Limb (tissue), 2 donors: ENCODE measurements around the gene CHD6.

Source experiments
- DNase-seq, 2 donors: peaks; one replicate each; pipeline ENCODE4 v3.0.0-alpha.2; 2016; ENCODE audit errors: extremely low spot score in 2 of 2

Gene CHD6

DNA sequence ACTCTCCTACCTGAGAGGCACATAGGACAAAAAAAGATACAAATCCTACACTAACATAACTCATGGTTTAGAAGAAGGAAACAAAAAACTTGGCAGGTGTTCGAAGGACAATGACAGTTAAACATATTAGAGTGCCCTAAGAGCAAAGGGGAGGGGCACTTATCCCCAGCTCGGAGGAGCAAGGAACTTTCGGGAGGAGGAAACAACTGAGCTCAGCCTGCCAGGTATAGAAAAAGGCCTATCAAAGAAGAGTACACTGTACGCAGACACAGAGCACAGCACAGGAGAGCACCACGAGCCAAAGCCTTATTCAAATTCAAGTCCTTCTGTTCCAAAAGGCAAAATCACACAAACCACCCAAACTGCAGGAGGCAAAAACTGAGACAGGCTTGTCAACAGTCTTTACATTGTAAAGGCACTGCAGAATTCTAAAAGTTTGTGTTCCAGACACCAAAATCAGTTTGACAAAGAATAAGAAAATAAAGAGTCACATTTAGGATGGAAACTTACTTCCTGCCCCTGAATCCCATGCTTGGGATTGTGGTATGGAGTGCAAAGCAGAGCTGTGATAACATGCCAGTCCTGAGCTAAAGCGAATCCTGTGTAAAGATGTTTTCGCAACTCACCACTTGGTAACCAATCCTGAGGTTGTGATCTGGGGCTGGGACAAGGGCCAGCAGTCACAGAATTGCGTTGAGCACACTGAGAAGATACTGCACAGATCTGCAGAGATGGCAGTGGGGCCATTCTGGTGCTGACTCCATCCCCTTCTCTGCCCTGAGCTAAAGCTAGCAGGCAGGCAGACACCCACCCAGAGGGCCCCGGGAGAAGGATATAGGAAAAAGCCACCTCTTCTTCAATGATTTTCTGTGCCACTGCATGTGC, 108.6 kb downstream of the CHD6 start:
- DNase-seq: no peak

GRCh38 chr20:41508335-41508734, 109.8 kb downstream of the CHD6 start:
- no peak for DNase-seq

GRCh38 chr20:41507851-41508250, 110.3 kb downstream of the CHD6 start:
- DNase-seq: no peak

DNA sequence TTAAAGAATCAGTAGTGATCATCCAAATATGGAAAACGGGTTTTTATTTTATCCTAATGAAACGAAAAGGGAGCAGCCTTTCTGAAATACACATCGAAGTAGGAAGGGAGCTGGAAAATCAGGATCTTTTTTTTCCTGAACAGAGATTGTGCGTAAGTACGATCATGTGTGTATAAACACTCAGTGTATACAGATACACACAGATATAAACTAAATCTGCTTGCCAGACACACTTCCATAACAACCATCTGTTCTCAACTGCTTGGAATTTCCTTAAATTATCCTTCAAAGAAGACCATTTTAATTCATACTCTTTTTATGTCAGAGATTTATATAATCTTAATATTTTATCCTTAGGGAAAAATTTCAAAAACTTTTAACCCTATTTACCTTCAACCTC, 110.7 kb downstream of the CHD6 start:
- DNase-seq: no peak

- no peak for DNase-seq
Observed at GRCh38 chr20:41506192-41506915, 111.8 kb downstream of the CHD6 start.

GRCh38 chr20:41505184-41505583, 113.0 kb downstream of the CHD6 start:
- DNase-seq: no peak

GRCh38 chr20:41501376-41501775, 116.8 kb downstream of the CHD6 start:
- DNase-seq: no peak

GRCh38 chr20:41499961-41500725, 118.0 kb downstream of the CHD6 start:
- no peak for DNase-seq

- no peak for DNase-seq
Observed at GRCh38 chr20:41499064-41499463, 119.1 kb downstream of the CHD6 start.

DNA sequence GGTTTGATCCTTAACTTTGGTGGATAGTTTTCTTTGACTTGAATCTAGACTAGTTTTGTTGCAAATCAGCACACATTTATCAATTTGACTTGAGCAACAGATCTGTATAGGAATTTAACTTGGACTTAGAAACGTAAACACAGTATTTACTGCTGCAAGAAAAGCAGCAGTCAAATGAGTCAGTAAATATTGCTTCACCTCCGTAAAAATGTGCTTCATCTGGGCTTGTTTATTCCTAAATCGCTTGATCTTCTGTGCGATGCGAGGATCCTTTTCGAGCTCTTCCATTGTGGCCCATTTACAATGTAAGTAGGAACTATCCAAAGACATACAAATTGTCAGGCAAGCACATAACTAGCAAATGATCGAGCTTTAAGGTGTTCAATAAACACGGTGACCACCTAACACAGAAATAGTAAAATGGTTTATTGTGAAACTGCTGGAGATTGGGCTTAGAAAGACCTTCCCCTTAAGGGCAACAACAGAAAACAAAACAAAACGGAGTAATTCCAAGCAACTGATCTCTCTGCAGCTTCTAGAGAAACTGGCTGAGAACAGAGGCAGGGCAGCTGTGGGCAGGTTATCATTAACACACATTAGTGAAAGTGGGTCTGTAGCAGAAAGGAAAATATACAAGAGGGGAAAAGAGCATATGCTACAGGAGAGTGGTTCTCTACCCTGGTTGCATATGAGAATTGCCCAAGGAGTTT, 120.8 kb downstream of the CHD6 start:
- DNase-seq: no peak

DNA sequence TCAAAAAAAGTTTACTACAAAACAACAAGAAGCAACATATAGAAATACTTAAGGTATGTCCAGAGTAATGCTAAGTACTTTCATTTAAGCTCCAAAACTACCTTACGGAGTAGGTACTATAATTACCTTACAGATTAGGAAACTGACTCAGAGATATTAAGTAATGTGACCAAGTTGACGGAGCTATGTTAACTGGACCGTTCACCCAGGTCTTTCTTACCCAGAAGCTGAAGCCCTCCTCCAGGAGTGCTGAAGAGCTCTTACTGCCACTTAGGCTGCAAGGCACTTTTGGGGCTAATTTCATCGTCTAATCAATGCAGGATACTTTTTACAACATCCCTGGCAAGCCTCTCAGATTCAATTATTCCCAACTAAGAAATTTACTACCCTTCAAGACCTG, 123.7 kb downstream of the CHD6 start:
- DNase-seq: no peak

DNA sequence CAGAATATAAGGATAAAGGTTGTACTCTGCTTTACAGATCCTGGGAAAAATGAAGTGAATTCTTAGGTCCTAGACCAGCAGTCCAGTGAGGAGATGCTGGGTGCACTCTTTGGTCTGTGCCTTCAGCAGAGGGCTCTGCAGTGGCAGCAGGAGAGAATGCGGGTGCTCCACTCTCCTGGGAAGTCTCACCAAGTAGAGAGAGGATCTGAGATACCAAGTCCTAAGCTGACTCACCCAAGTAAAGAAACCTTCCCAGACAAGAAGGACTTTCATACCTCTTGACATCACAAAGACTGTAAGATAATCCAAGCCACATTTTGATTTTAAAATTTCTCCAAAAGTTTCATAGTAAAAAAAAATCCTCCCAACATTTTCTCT, 134.6 kb downstream of the CHD6 start:
- DNase-seq: no peak

- DNase-seq: no peak
Observed at GRCh38 chr20:41482647-41483552, 135.3 kb downstream of the CHD6 start.

DNA sequence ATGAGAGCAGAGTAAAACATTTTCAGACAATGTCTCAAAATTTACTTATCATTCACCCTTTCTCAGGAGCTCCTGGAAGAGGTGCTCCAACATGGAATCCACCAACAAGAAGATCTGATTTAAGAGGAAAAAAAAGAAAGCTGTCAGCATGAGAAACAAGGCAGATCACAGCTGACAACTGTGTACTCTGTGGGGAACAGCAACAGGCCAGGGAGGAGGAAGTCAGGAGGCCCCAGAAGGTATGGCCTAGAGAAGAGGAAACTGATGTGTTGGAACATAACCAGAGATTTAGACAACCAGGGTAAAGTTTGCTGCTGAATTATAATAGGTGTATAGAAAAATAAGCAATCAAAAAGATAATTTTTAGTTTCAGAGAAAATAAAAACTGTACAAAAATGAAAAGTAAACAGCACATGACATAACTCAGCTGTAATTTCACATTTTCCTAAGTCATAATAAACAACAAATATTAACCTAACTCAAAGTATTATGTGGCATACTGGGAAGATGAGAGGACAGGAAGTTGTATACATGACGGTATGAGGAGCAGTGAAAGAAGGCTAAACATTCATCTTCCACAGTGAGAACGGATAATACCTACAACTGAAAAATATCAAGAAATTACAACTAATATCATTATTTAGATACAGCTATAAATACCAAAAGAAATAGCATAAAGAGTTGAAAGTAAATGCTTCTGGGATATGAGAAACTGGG, 138.0 kb downstream of the CHD6 start:
- DNase-seq: no peak

GRCh38 chr20:41479113-41479512, 139.1 kb downstream of the CHD6 start:
- no peak for DNase-seq

- DNase-seq: no peak
Observed at GRCh38 chr20:41478026-41478425, 140.2 kb downstream of the CHD6 start.

GRCh38 chr20:41476446-41476845, 141.7 kb downstream of the CHD6 start:
- DNase-seq: no peak

DNA sequence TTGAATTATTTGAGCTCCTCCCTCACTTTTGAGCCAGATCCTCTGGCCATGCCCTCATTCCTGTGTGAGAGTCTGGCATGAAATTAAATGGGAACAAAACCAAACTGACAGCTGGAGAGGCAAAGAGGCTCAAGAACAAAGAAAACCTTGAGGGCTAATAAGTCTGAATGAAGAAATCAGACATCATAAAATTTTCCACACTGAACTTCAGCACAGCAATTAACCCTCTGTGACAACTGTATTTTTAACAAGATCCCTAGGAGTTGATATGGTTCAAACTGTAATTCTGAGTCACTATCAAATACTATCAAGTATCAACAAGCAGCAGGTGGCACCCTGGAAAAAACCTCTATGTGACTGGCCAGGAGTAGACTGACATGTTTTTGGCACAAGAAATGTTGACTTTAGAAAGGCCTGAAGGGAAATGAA, 142.2 kb downstream of the CHD6 start:
- DNase-seq: peak in 1 of 2 donors; percentile 70

DNA sequence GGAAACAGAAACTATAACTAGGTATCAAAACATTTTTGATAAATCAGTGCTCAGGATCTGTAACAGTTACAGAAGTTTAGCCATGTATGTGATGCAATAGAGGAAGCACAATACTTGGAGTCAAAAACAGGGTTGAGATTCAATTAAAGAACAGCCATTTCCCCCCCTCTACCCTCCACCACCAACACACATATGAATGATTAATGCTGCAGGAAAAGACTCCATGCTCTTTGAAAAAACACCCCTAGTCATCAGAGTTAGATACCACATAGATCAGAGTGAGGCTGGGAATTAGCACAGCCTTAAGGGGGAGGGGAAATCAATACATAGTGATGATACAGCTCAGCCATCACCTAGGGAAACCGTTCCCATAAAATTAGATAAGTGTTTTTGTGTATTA, 142.7 kb downstream of the CHD6 start:
- DNase-seq: no peak
